ENCODE results near the gene EIF1.
"Not testable (repeated sequence)": the region's sequence is repeated elsewhere in the genome, so short reads cannot be mapped to it uniquely, and the experiment has no call there.

The EIF1 gene

GRCh38 chr17:41695134-41695661, 6.5 kb downstream of the EIF1 start:
- in situ Hi-C loops (cut with MboI; ENCODE audit: low sequenced_read_pairs) = no loop called here

GRCh38 chr17:41695954-41696757, 7.5 kb downstream of the EIF1 start:
- in situ Hi-C loops (cut with MboI; ENCODE audit: low sequenced_read_pairs) = no loop called here

GRCh38 chr17:41697122-41697962, 8.7 kb downstream of the EIF1 start:
- in situ Hi-C loops (cut with MboI; ENCODE audit: low sequenced_read_pairs) = no loop called here

DNA sequence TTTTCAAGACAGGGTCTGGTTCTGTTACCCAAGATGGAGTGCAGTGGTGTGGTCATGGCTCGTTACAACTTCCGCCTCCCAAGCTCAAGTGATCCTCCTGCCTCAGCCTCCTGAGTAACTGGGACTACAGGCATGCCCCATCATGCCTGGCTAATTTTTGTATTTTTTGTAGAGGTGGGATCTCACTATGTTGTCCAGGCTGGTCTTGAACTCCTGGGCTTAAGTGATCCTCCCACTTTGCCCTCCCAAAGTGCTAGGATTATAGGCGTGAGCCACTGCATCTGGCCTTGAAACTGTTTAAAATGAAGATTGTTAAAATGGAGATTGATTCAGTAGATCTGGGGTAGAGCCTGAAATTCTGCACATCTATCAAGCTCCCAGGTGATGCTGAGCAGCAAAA, 12.2 kb downstream of the EIF1 start:
- in situ Hi-C loops (cut with MboI; ENCODE audit: low sequenced_read_pairs) = not testable (repeated sequence)

DNA sequence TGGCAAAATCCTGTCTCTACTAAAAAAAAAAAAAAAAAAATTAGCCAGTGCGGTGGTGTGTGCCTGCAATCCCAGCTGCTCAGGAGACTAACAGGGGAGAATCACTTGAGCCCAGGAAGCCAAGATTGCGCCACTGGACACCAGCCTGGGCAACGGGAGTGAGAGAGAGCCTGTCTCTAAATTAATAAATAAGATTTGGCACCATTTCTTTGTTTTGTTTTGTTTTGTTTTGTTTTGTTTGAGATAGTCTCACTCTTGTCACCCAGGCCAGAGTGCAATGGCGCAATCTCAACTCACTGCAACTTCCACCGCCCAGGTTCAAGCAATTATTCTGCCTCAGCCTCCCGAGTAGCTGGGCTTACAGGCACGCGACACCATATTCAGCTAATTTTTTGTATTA, 14.0 kb downstream of the EIF1 start:
- in situ Hi-C loops (cut with MboI; ENCODE audit: low sequenced_read_pairs) = no loop called here

DNA sequence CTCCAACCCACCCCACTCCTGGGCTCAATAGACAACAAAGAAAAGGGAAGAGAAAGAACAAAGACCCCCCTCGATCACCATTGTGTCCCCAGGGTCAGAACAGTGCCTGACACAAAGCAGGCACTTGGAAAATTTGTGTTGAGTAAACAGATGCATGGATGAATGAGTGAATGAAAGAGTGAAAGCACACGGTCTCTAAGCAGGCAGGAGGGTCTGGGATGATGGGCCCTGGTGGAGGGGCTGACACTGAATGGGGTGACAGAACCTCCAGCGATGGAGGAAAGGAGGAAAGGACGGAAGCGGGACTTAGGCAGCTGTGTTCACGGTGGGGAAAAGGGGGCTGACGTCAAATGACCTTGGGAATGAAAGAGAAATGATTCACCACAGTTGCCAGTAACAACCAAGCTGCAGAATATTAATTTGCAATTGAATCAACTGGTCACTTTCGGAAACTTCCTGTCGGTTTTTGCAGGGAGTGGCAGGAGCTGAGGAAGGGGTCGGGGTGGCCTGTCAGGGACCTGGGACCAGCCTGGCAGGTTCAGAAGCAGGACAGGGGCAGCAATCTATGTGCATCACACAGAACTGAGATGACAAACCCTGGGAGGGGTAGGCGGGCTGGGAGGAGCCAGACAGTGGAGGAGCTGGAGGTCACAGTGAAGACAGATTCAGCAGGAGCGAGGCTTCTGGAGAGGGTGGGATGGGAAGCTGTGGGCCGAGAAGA, 16.7 kb downstream of the EIF1 start:
- in situ Hi-C loops (cut with MboI; ENCODE audit: low sequenced_read_pairs) = no loop called here

- in situ Hi-C loops (cut with MboI; ENCODE audit: low sequenced_read_pairs) = no loop called here
Observed at GRCh38 chr17:41707803-41708669, 19.4 kb downstream of the EIF1 start.

DNA sequence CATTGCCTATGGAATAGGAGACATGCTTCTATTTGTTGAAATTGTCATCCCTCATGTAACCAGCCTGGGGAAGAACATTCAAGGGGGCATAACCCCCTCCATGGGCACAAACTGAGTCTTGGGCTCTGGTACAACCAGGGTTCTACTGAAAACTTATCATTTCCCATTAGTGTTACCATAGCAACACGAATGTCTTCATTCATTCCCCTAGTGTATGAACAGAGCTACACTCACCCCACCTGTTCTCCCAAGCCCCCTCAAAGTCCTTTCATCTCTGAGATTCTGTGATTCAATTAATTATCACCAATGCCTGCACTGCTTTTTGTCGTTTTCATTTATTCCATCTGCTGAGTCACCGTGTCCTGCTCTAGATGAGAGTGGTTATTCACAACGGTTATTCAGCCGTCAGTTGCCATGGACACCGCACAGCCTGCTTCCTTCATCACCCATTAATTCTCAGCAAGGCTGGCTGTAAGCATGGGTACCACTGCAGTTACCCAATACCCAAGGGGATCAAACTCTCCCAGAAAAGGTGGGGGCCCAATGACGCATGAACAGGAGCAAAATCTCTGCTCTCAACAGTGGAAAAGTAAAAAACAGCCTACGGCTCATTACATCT, 21.9 kb downstream of the EIF1 start:
- in situ Hi-C loops (cut with MboI; ENCODE audit: low sequenced_read_pairs) = no loop called here

DNA sequence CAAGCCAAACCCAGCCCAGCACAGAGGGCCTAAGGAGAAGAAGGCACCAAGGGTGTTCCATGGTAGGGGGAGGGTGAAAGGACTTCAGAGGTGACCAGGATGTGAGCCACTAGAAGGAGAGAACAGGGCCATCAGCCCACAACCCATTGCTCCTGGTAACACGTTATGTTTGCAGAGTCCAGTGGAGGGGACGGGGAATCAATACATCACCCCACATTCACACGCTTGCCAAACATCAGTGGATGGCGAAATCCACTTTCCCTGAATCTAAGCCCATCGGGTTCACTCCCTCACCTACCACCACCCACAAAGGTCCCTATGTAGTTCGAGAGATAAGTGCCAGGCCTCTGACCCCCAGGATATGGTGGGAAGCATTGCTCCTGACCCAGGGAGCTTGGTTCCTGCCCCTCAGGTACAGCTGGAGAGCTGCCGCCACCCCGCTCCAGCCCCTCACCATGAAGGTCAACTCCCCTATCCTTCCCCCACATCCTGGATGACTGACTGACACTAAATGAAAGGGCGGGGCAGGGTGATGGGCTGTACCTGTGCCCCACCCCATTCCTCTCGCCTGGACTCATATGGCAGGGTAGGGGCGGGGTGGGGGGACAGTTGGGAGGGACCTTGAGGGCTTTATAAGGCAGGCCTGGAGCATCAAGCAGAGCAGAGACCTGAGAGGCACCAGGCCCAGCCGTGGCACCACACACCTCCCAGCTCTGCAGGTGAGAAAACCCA, 23.1 kb downstream of the EIF1 start, which contains the start of gene GAST:
TSS of gene GAST (plus strand) at position 663 of the 732 bp plus-strand sequence. CDS start 3,106 bp downstream, outside the sequence.
- in situ Hi-C loops (cut with MboI; ENCODE audit: low sequenced_read_pairs) = no loop called here

DNA sequence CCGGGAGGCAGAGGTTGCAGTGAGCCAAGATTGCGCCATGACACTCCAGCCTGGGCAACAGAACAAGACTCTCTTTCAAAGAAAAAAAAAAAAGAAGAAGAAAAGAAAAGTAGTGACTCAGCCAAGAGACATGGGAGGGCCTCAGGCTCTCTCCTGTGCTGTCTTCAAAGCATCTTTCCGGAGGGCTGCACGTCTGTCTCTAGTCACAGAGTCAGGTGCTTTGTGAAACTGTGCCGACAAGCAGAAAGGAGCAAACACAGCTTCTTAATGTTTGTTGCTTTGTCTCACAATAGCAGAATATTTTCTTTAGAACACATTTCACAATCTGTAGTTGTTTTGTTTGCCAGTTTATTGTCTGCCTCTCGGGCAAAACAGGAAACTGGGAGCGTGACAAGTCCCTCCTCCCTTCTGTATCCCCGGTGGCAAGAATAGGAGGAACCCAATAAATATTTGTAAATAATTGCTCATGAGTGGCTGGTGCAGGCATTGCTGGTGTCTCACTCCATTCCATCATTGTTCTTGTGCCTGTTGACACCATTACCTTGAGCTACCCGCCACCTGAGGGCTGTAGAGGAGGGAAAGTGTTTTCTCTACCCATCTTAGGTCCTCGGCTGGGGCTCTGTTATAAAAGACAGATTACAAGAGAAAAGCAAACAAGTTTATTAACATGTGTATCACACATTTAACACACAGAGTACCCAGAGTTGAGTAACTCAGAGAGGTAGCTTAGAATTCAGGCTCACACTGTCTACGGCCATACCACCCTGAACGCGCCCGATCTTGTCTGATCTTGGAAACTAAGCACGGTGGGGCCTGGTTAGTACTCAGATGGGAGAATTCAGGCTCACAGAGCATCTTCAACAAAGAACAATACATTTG, 29.0 kb downstream of the EIF1 start:
- in situ Hi-C loops (cut with MboI; ENCODE audit: low sequenced_read_pairs) = no loop called here

GRCh38 chr17:41718287-41718645, 29.6 kb downstream of the EIF1 start:
- in situ Hi-C loops (cut with MboI; ENCODE audit: low sequenced_read_pairs) = no loop called here

GRCh38 chr17:41722231-41722630, 33.5 kb downstream of the EIF1 start:
- in situ Hi-C loops (cut with MboI; ENCODE audit: low sequenced_read_pairs) = no loop called here

DNA sequence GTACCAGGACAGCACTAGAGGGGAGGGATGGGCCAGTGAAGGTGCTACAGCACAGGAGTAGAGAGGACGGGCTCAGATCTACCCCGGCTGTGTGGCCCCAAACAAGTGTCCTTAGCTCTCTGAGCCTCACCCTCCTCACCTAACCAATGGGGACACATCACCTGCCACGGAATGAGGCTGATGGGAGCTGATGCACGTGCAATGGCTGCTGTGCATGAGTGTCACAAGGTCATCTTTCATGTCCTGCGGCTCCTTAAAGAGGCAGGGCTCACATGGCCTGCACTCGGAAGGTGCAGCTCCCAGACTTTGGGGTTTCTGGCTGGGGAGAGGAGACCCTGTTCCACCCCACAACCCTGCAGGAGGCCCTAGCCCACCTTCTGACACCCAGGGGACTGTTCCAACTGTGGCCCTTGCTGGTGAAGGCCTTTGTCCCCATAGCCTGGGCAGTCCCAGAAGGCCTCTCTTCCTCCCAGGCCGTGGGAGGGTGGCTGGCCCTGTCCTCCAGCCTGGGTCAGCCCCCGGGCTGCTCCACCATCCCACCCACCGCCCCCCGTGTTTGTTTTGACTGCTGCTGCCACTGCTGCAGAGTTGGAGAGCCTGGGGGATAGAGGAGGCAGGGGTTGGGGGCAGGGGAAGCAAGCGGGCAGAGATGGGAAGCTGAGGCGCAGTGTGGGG, 35.3 kb downstream of the EIF1 start:
- in situ Hi-C loops (cut with MboI; ENCODE audit: low sequenced_read_pairs) = no loop called here

DNA sequence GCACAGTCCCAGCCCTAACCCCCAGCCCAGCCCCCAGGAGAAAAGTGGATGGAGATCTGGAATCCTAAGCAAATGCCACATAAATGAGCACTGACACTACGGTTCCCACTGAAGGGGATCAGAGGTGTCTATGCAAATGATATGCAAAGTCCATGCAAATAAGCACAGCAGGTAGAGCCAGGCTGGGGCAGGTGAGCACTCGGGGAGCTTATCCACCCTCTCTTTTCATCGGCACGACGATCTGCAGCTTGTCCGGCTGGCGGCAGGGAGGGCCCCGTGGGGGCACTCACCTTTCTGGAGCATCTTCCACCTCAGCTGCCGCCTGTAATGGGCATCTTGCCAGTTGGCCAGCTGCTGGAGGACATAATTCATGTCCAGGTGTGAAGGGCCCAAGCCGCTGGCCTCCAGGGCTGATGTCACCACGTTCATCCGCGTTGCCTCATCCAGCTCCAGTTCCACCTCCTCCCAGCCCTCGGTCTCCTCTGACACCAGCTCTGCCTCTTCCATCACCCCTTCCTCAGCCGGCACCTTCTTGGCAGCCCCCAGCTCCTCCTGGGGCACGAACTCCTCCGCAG, 35.9 kb downstream of the EIF1 start:
- in situ Hi-C loops (cut with MboI; ENCODE audit: low sequenced_read_pairs) = no loop called here

DNA sequence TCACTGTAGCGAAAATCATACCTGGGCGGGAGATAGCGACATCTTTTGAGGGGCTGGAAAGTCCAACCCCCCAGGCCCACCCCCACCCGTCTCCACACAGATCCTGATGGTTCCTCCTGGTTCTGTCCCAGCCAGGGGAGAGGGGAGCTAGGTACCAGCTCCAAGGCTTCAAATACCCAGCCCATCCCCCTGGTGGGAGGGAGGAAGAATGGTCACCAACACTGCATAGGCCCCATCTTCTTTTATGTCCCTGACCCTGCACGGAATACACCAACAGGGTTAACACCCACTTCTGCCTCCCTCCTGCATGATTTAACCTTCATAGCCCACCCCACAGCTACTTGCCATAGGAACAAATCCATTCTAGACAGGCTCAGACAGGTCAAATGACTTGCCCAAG, 36.4 kb downstream of the EIF1 start:
- in situ Hi-C loops (cut with MboI; ENCODE audit: low sequenced_read_pairs) = no loop called here

- in situ Hi-C loops (cut with MboI; ENCODE audit: low sequenced_read_pairs) = no loop called here
Observed at GRCh38 chr17:41728056-41728455, 39.4 kb downstream of the EIF1 start.

DNA sequence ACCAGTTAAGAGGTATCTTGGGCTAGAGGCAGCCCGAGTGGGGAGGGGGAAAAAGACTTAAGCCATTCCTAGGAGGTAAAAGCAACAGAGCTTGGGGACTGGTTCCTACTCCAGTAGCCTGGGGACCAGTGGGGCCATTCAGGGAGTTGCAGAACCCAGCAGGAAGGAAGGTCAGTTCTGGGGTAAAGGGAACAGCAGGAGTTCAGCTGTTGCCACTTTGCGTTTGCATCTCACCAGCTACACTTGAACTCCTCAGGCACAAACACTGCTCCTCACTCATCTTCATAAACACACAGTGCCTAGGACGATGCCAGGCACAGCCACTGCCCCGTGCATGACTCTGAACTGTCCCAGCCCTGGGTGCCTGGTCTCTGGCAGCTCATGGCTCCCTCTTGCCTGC, 41.8 kb downstream of the EIF1 start:
- in situ Hi-C loops (cut with MboI; ENCODE audit: low sequenced_read_pairs) = no loop called here
